Transverse colon (tissue), 4 donors: Measurements from ENCODE around the gene PERP. TPM values are rescaled to one million over a fixed set of nuclear protein-coding genes. Genes with fewer than 3 reads are reported as not detected.
"Not testable (repeated sequence)": the region's sequence is repeated elsewhere in the genome, so short reads cannot be mapped to it uniquely, and the experiment has no call there.

Experiments
- DNase-seq: peaks from one replicate; pipeline ENCODE4 v3.0.0-alpha.2; 2019
- H3K27ac ChIP-seq, 4 donors: fragments of 200-600 bp; sonication (generic); 2 replicates each; pipeline ENCODE4 v1.5.1; 2016 to 2018; ENCODE audit warnings: inconsistent platforms in 4 of 4
- H3K27me3 ChIP-seq: fragments of 200-600 bp; sonication (generic); 2 replicates; pipeline ENCODE4 v1.5.1; 2017; ENCODE audit warnings: inconsistent platforms
- H3K36me3 ChIP-seq, 4 donors: fragments of 200-600 bp; sonication (generic); 2 replicates each; pipeline ENCODE4 v1.5.1; 2017 to 2019; ENCODE audit warnings: inconsistent platforms in 4 of 4
- H3K4me1 ChIP-seq, 4 donors: fragments of 200-600 bp; sonication (generic); 2 replicates each; pipeline ENCODE4 v1.5.1; 2017 to 2020; ENCODE audit warnings: inconsistent platforms in 4 of 4
- H3K4me3 ChIP-seq, 4 donors: fragments of 200-600 bp; sonication (generic); 1 replicate in 1 of 4; 2 replicates in 3 of 4; pipeline versions ENCODE4 v1.5.1 to v1.6.1; 2017 to 2019; ENCODE audit warnings: inconsistent platforms in 4 of 4
- H3K9me3 ChIP-seq, 2 donors: fragments of 200-600 bp; sonication (generic); 2 replicates each; pipeline ENCODE4 v1.5.1; 2017 to 2019; ENCODE audit warnings: inconsistent platforms in 2 of 2
- EP300 ChIP-seq: sonication (generic); formaldehyde crosslinking; IDR thresholded peaks from one replicate; pipeline ENCODE4 v1.6.1; 2017; ENCODE audit warnings: antibody characterized with exemption, low read depth
- POLR2A ChIP-seq: fragments of 450-650 bp; IDR thresholded peaks from one replicate; pipeline ENCODE4 v1.6.1; 2016; ENCODE audit warnings: antibody characterized with exemption, mild to moderate bottlenecking, moderate library complexity
- POLR2AphosphoS5 ChIP-seq, 3 donors: sonication (generic); formaldehyde crosslinking; IDR thresholded peaks; one replicate each; pipeline ENCODE4 v1.6.1; 2016; ENCODE audit warnings: antibody characterized with exemption in 3 of 3
- WGBS, 2 donors: methylation state at CpG; one replicate each; pipeline ENCODE4 v1.1.5; 2018; ENCODE audit warnings: low coverage in 1 of 2; 5-methylcytosine and 5-hydroxymethylcytosine counted together
- in situ Hi-C, 4 donors: fragments of 200-750 bp; cut with MboI; loops; one replicate each; pipeline versions ENCODE4 v1.15.0 to v1.15.1; 2017; ENCODE audit warnings: low sequenced_read_pairs in 3 of 4, low pct_ligation_motif_present in 1 of 4, low pct_unique_long_range_greater_than_20kb in 1 of 4
- intact Hi-C: fragments of 100-400 bp; cut with DNase I; formaldehyde crosslinking; loops from one replicate; pipeline ENCODE4 v1.15.1; 2023; ENCODE audit warnings: low total_unique reads
- total RNA-seq, 4 donors: library from RNA; depleted of rRNA; stranded (reverse); fragments of >200 nt; gene quantifications; one replicate each; pipeline ENCODE4 v1.1.0, GENCODE V29; 2016
- TF ChIP-seq, protein P1 (sequence below), 5 experiments: fragments of 200-600 bp in 3 of 5; fragments of 450-650 bp in 2 of 5; sonication (generic) in 3 of 5; IDR thresholded peaks; 1 replicate in 2 of 5; 2 replicates in 3 of 5; pipeline ENCODE4 v1.5.1; 2016 to 2017; ENCODE audit warnings: antibody characterized with exemption in 5 of 5, inconsistent platforms in 3 of 5, mild to moderate bottlenecking in 2 of 5, moderate library complexity in 1 of 5

The PERP gene
- total RNA-seq, 4 donors from 2014 or later = 18.1 to 73.0 (median 55.5) TPM

DNA sequence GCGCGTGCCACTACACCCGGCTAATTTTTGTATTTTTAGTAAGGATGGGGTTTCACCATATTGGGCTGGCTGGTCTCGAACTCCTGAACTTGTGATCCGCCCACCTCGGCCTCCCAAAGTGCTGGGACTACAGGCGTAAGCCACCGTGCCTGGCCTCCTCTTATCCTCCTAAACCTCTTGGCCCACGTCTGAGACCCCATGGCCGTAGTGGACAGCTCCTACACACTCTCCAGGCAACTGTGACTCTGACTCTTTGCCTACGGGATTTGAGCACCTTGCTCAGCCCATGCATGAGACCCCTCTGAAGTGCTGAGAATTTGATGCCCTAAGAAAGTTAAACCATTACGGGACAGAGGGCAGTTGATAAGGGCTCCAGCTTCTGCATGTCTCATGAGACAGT, 25.0 kb downstream of the PERP start:
- in situ Hi-C loops = no loop called here
- H3K27me3 ChIP-seq = peaks cover 2% of the 10 kb centered on the region
- 87 to 95% methylated on average over 8 to 12 of the region's 12 CpGs for WGBS, 2 donors

DNA sequence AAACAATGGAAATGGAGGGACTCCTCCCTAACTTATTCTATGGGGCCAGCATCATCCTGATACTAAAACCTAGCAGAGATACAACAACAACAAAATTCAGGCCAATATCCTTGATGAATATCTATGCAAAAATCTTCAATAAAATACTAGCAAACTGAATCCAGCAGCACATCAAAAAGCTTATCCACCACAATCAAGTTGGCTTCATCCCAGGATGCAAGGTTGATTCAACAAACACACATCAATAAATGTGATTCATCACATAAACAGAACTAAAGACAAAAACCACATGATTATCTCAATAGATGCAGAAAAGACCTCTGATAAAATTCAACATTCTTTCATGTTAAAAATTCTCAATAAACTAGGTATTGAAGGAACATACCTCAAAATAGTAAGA, 27.7 kb downstream of the PERP start:
- intact Hi-C loops, H3K9me3 ChIP-seq, H3K4me3 ChIP-seq, H3K27ac ChIP-seq, H3K36me3 ChIP-seq, DNase-seq, H3K27me3 ChIP-seq, H3K4me1 ChIP-seq, in situ Hi-C loops: not testable (repeated sequence)

More for the DNA sequence above, 25.0 kb downstream of the PERP start:
- Histone ChIP-seq H3K27ac (no peak overlapping the region), H3K4me1 (peaks cover 0 to 3% (median 0%) of the 10 kb centered on the region in 4 donors), H3K36me3 (no peaks in the 10 kb centered on the region), H3K9me3 (peaks cover 0 to 4% of the 10 kb centered on the region in 2 donors), H3K4me3 (no peak overlapping the region)
- intact Hi-C loops = no loop called here
- DNase-seq = no peak
- TF ChIP-seq POLR2A (no peak), POLR2AphosphoS5 (IDR thresholded peaks at IDR 0.05) (no peak), EP300 (no peak)
- TF ChIP-seq, protein P1, sequence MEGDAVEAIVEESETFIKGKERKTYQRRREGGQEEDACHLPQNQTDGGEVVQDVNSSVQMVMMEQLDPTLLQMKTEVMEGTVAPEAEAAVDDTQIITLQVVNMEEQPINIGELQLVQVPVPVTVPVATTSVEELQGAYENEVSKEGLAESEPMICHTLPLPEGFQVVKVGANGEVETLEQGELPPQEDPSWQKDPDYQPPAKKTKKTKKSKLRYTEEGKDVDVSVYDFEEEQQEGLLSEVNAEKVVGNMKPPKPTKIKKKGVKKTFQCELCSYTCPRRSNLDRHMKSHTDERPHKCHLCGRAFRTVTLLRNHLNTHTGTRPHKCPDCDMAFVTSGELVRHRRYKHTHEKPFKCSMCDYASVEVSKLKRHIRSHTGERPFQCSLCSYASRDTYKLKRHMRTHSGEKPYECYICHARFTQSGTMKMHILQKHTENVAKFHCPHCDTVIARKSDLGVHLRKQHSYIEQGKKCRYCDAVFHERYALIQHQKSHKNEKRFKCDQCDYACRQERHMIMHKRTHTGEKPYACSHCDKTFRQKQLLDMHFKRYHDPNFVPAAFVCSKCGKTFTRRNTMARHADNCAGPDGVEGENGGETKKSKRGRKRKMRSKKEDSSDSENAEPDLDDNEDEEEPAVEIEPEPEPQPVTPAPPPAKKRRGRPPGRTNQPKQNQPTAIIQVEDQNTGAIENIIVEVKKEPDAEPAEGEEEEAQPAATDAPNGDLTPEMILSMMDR (IDR thresholded peaks at IDR 0.05) = no peak

DNA sequence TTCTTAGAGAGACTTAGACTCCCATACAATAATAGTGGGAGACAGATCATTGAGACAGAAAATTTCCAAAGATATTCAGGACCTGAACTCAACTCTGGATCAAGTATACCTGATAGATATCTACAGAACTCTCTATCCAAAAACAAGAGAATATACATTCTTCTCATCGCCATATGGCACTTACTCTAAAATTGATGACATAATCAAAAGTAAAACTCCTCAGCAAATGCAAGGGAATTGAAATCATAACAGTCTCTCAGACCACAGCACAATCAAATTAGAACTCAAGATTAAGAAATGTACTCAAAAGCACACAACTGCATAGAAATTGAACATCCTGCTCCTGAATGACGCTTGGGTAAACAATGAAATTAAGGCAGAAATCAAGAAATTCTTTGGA, 28.7 kb downstream of the PERP start:
- in situ Hi-C loops = no loop called here
- WGBS, 2 donors = 75 to 89% methylated on average over 1 to 2 of the region's 2 CpGs

DNA sequence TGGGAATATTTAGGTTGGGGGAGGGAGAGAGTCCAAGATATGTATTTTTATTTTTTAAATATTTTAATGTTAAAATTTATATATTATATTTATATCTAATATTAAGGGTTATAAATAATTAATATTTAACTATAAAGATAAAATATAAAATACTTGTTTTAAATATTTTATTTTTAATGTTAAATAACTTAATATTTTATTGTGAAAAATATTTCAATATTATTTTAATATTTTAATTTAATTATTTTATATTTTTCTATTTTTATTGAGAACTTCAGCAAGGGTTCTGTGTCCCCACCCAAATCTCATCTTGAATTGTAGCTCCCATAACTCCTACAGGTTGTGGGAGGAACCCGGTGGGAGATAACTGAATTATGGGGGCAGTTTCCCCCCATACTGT, 34.0 kb downstream of the PERP start:
- Histone ChIP-seq H3K4me1 (no peaks in the 10 kb centered on the region), H3K4me3 (no peak overlapping the region), H3K27ac (no peak overlapping the region), H3K9me3 (no peaks in the 10 kb centered on the region), H3K27me3 (peaks cover 2% of the 10 kb centered on the region), H3K36me3 (no peaks in the 10 kb centered on the region)
- no peak for TF ChIP-seq POLR2AphosphoS5 (IDR thresholded peaks at IDR 0.05)
- no peak for TF ChIP-seq POLR2A
- TF ChIP-seq, protein P1 (IDR thresholded peaks at IDR 0.05) = no peak
- in situ Hi-C loops = no loop called here
- DNase-seq = no peak
- WGBS, 2 donors = 86 to 91% methylated on average over 1 of the region's 1 CpG
- intact Hi-C loops = no loop called here

More for the DNA sequence above, 28.7 kb downstream of the PERP start:
- DNase-seq = no peak
- no peaks in the 10 kb centered on the region for H3K36me3 ChIP-seq
- H3K4me3 ChIP-seq = no peak overlapping the region
- TF ChIP-seq EP300 = no peak
- H3K27ac ChIP-seq = no peak overlapping the region
- H3K4me1 ChIP-seq = no peaks in the 10 kb centered on the region
- peaks cover 0 to 4% of the 10 kb centered on the region in 2 donors for H3K9me3 ChIP-seq
- intact Hi-C loops = no loop called here
- H3K27me3 ChIP-seq = peaks cover 2% of the 10 kb centered on the region

DNA sequence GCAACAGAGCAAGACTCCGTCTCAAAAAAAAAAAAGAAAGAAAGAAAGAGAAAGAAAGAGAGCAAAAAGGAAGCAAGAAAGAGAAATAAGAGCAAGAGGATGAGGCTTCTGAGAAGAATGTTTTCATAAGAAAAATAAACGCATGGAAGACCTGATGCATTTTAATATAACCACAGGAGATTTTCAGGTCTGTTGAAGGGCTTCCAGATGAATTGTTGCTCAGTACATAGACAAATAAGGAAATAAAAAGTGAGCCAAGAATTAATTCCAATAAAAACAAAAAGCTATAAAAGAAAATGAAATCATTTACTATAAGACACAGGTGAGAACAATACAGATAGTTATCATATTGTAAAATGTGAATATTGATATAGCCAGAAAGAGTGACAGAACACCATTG, 43.5 kb downstream of the PERP start:
- Histone ChIP-seq H3K27me3 (no peaks in the 10 kb centered on the region), H3K36me3 (no peaks in the 10 kb centered on the region), H3K4me3 (no peak overlapping the region), H3K4me1 (no peaks in the 10 kb centered on the region), H3K27ac (no peak overlapping the region), H3K9me3 (no peaks in the 10 kb centered on the region)
- TF ChIP-seq POLR2AphosphoS5 (IDR thresholded peaks at IDR 0.05) = no peak
- TF ChIP-seq, protein P1 (IDR thresholded peaks at IDR 0.05) = no peak
- no peak for TF ChIP-seq EP300
- TF ChIP-seq POLR2A = no peak
- no peak for DNase-seq
- 77 to 85% methylated on average over 2 of the region's 2 CpGs for WGBS, 2 donors
- intact Hi-C loops (no loop called here), in situ Hi-C loops (no loop called here)
